SK-N-SH treated with all-trans-retinoic acid at 6 μM for 48 hours (cell line): Measurements from ENCODE around the gene RDH5.

Experiments used
- ATAC-seq: fragments of 200-7000 bp; cut with Tn5 transposase; 3 replicates; pipeline ENCODE4 v1.9.1; 2020; ENCODE audit warnings: mild to moderate bottlenecking, moderate library complexity
- ARNTL ChIP-seq: fragments of 450-650 bp; formaldehyde crosslinking; IDR thresholded peaks from 2 replicates; pipeline ENCODE4 v1.5.0; 2020; ENCODE audit warnings: low read depth, mild to moderate bottlenecking, moderate library complexity, borderline replicate concordance
- CREB5 ChIP-seq: fragments of 250-450 bp; sonication (Bioruptor Pico); IDR thresholded peaks from 2 replicates; pipeline ENCODE4 v1.5.1; 2020; ENCODE audit warnings: low read depth, mild to moderate bottlenecking, moderate library complexity
- CSDC2 ChIP-seq: fragments of 250-450 bp; sonication (Bioruptor Pico); IDR thresholded peaks from 2 replicates; pipeline ENCODE4 v1.5.0; 2020; ENCODE audit warnings: mild to moderate bottlenecking, moderate library complexity
- CSRNP3 ChIP-seq: fragments of 250-450 bp; sonication (Bioruptor Pico); IDR thresholded peaks from 2 replicates; pipeline ENCODE4 v1.5.1; 2021; ENCODE audit warnings: mild to moderate bottlenecking, moderate library complexity
- ESRRG ChIP-seq: fragments of 250-450 bp; sonication (Bioruptor Pico); IDR thresholded peaks from 2 replicates; pipeline ENCODE4 v1.6.1; 2021; ENCODE audit warnings: mild to moderate bottlenecking
- GLIS3 ChIP-seq: fragments of 250-450 bp; sonication (Bioruptor Pico); IDR thresholded peaks from 2 replicates; pipeline ENCODE4 v1.5.0; 2020; ENCODE audit warnings: mild to moderate bottlenecking, moderate library complexity
- ISL1 ChIP-seq: fragments of 250-450 bp; sonication (Bioruptor Pico); IDR thresholded peaks from 2 replicates; pipeline ENCODE4 v2.1.2; 2022; ENCODE audit warnings: mild to moderate bottlenecking, moderate library complexity
- POU6F1 ChIP-seq: fragments of 250-450 bp; sonication (Bioruptor Pico); IDR thresholded peaks from 2 replicates; pipeline ENCODE4 v1.8.0; 2021; ENCODE audit warnings: low read depth, mild to moderate bottlenecking, moderate library complexity, borderline replicate concordance
- PPARA ChIP-seq: fragments of 250-450 bp; sonication (Bioruptor Pico); IDR thresholded peaks from 2 replicates; pipeline ENCODE4 v1.5.0; 2020; ENCODE audit warnings: mild to moderate bottlenecking, borderline replicate concordance
- RARB ChIP-seq: fragments of 250-450 bp; sonication (Bioruptor Pico); IDR thresholded peaks from 2 replicates; pipeline ENCODE4 v1.8.0; 2021; ENCODE audit warnings: mild to moderate bottlenecking, moderate library complexity
- SNAI2 ChIP-seq: fragments of 250-450 bp; sonication (Bioruptor Pico); IDR thresholded peaks from 2 replicates; pipeline ENCODE4 v1.5.0; 2020; ENCODE audit warnings: mild to moderate bottlenecking, moderate library complexity
- TCF4 ChIP-seq: fragments of 250-450 bp; sonication (Bioruptor Pico); IDR thresholded peaks from 2 replicates; pipeline ENCODE4 v1.8.0; 2021; ENCODE audit warnings: mild to moderate bottlenecking, moderate library complexity, borderline replicate concordance
- TOX ChIP-seq: fragments of 250-450 bp; sonication (Bioruptor Pico); IDR thresholded peaks from 2 replicates; pipeline ENCODE4 v1.8.0; 2021; ENCODE audit warnings: mild to moderate bottlenecking, moderate library complexity, borderline replicate concordance
- TSHZ2 ChIP-seq: fragments of 250-450 bp; sonication (Bioruptor Pico); IDR thresholded peaks from 2 replicates; pipeline ENCODE4 v1.5.0; 2020; ENCODE audit warnings: mild to moderate bottlenecking, moderate library complexity
- ZC3H10 ChIP-seq: fragments of 250-450 bp; sonication (Bioruptor Pico); IDR thresholded peaks from 2 replicates; pipeline ENCODE4 v1.5.1; 2021; ENCODE audit warnings: mild to moderate bottlenecking, moderate library complexity
- ZFP3 ChIP-seq: fragments of 250-450 bp; sonication (Bioruptor Pico); IDR thresholded peaks from 2 replicates; pipeline ENCODE4 v1.5.0; 2020; ENCODE audit warnings: mild to moderate bottlenecking, moderate library complexity
- ZFP30 ChIP-seq: fragments of 450-650 bp; formaldehyde crosslinking; IDR thresholded peaks from 2 replicates; pipeline ENCODE4 v1.5.0; 2022; ENCODE audit warnings: mild to moderate bottlenecking, moderate library complexity
- ZNF565 ChIP-seq: fragments of 450-650 bp; formaldehyde crosslinking; conservative IDR thresholded peaks from 2 replicates; pipeline ENCODE4 v1.5.0; 2020; ENCODE audit warnings: low read depth, mild to moderate bottlenecking, moderate library complexity
- ZNF70 ChIP-seq: fragments of 450-650 bp; formaldehyde crosslinking; IDR thresholded peaks from 2 replicates; pipeline ENCODE4 v1.5.0; 2020; ENCODE audit warnings: mild to moderate bottlenecking, moderate library complexity
- ZNF8 ChIP-seq: fragments of 450-650 bp; formaldehyde crosslinking; IDR thresholded peaks from 2 replicates; pipeline ENCODE4 v1.5.0; 2020; ENCODE audit warnings: mild to moderate bottlenecking, moderate library complexity
- TF ChIP-seq, protein P1 (sequence below): fragments of 250-450 bp; sonication (Bioruptor Pico); IDR thresholded peaks from 2 replicates; pipeline ENCODE4 v1.8.0; 2020; ENCODE audit warnings: mild to moderate bottlenecking, moderate library complexity, borderline replicate concordance

RDH5 gene

GRCh38 chr12:55748230-55748993 lies 28.2 kb downstream of the RDH5 start (continued):
- TF ChIP-seq ARNTL (no peak), CSDC2 (no peak), ZNF8 (CRISPR knock-in tag) (no peak), ZFP30 (CRISPR knock-in tag) (no peak), ZFP3 (CRISPR knock-in tag) (no peak), TCF4 (no peak), ZNF70 (CRISPR knock-in tag) (no peak)

DNA sequence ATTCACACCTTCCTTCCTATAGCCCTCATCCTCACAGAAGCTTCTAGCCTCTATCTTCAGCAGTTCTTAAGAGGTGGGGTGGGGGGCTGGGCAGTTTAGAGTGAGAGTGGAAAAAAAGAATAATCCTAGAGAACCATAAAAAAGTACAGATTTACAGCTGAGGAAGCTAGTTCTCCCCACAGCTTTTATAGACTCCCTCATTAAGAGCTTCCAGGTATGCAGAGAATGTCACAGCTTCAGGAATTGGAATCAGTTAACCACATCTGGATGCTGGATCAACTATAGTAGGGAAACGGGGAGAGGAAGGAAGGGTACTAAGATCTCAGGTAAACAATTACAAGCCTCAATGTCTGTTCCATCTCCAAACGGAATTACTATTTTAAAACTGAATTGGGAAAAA lies 35.1 kb downstream of the RDH5 start:
- TF ChIP-seq CREB5 (CRISPR knock-in tag): no peak
- no peak for TF ChIP-seq ZNF8 (CRISPR knock-in tag)
- no peak for TF ChIP-seq ARNTL
- TF ChIP-seq POU6F1 (CRISPR knock-in tag): no peak
- TF ChIP-seq ISL1 (CRISPR knock-in tag): no peak
- TF ChIP-seq PPARA (CRISPR knock-in tag): no peak
- no peak for TF ChIP-seq ESRRG (CRISPR knock-in tag)
- no peak for TF ChIP-seq ZNF70 (CRISPR knock-in tag)
- no peak for TF ChIP-seq RARB (CRISPR knock-in tag)
- TF ChIP-seq CSDC2: no peak
- TF ChIP-seq CSRNP3 (CRISPR knock-in tag): no peak
- no peak for TF ChIP-seq GLIS3 (CRISPR knock-in tag)
- no peak for TF ChIP-seq ZFP30 (CRISPR knock-in tag)
- TF ChIP-seq ZNF565 (CRISPR knock-in tag): no peak
- no peak for TF ChIP-seq ZFP3 (CRISPR knock-in tag)
- TF ChIP-seq, protein P1, sequence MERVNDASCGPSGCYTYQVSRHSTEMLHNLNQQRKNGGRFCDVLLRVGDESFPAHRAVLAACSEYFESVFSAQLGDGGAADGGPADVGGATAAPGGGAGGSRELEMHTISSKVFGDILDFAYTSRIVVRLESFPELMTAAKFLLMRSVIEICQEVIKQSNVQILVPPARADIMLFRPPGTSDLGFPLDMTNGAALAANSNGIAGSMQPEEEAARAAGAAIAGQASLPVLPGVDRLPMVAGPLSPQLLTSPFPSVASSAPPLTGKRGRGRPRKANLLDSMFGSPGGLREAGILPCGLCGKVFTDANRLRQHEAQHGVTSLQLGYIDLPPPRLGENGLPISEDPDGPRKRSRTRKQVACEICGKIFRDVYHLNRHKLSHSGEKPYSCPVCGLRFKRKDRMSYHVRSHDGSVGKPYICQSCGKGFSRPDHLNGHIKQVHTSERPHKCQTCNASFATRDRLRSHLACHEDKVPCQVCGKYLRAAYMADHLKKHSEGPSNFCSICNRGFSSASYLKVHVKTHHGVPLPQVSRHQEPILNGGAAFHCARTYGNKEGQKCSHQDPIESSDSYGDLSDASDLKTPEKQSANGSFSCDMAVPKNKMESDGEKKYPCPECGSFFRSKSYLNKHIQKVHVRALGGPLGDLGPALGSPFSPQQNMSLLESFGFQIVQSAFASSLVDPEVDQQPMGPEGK: no peak
- no peak for TF ChIP-seq TSHZ2
- TF ChIP-seq SNAI2 (CRISPR knock-in tag): no peak
- no peak for TF ChIP-seq TOX (CRISPR knock-in tag)
- no peak for ATAC-seq

- ATAC-seq: no peak
- no peak for TF ChIP-seq ZNF8 (CRISPR knock-in tag)
- no peak for TF ChIP-seq ZC3H10 (CRISPR knock-in tag)
- no peak for TF ChIP-seq ARNTL
- TF ChIP-seq CREB5 (CRISPR knock-in tag): no peak
- TF ChIP-seq GLIS3 (CRISPR knock-in tag): no peak
- no peak for TF ChIP-seq CSDC2
- no peak for TF ChIP-seq SNAI2 (CRISPR knock-in tag)
- TF ChIP-seq TCF4: no peak
- no peak for TF ChIP-seq TSHZ2
- no peak for TF ChIP-seq ISL1 (CRISPR knock-in tag)
- TF ChIP-seq, protein P1: no peak
These were observed 37.5 kb downstream of the RDH5 start for GRCh38 chr12:55757701-55758100.
